Measurements from ENCODE around the gene BLM.

- TF ChIP-seq CTCF (conservative IDR thresholded peaks at IDR 0.05 in 1 of 2, IDR thresholded peaks at IDR 0.05 in 1 of 2; ENCODE audit: low read depth in 1 of 2, low read length in 2 of 2) (no peak), EZH2 (IDR thresholded peaks at IDR 0.05; ENCODE audit: low read length, missing control alignments) (no peak)
Observed at GRCh38 chr15:90711418-90711824, 5.7 kb upstream of the BLM start.
